Caco-2 (cell line): Measurements from ENCODE around the gene MAF. TPM values are rescaled to one million over a fixed set of nuclear protein-coding genes. Genes with fewer than 3 reads are reported as not detected.

Experiments
- BruUV-seq: library from RNA; stranded (reverse); fragments of 400-500 nt; replicated peaks from 2 replicates; lab custom pipeline; 2021; lab: Mats Ljungman, UMichigan
- CTCF ChIA-PET: fragments of 300-600 bp; sonication (Branson Sonifier 250); formaldehyde crosslinking; loops from one replicate; lab custom pipeline; 2022; ENCODE audit warnings: antibody characterized with exemption; lab: Charles Lee
- POLR2A ChIA-PET: fragments of 300-600 bp; sonication (Branson Sonifier 250); formaldehyde crosslinking; loops from one replicate; lab custom pipeline; 2022; ENCODE audit warnings: antibody characterized with exemption; lab: Charles Lee
- DNase-seq, 2 experiments: peaks; one replicate each; pipeline versions ENCODE4 v3.0.0 to v3.0.0-alpha.2; 2020 to 2022
- H3K27me3 ChIP-seq: replicated peaks from 2 replicates; pipeline ENCODE4 v1.6.0; 2011; ENCODE audit warnings: low read length; ENCODE audit not compliant: control insufficient read depth, insufficient read depth
- H3K36me3 ChIP-seq: 2 replicates; pipeline ENCODE4 v1.5.1; 2011; ENCODE audit warnings: low read length; ENCODE audit not compliant: control insufficient read depth, insufficient read depth
- H3K4me1 ChIP-seq: fragments of 250-450 bp; sonication (Bioruptor Pico); 2 replicates; pipeline ENCODE4 v1.5.1; 2020; ENCODE audit warnings: mild to moderate bottlenecking
- H3K4me3 ChIP-seq: 2 replicates; pipeline ENCODE4 v1.5.1; 2011; ENCODE audit warnings: low read depth, mild to moderate bottlenecking, control low read depth, low read length
- H3K9me3 ChIP-seq: fragments of 250-450 bp; sonication (Bioruptor Pico); 2 replicates; pipeline ENCODE4 v1.5.1; 2020; ENCODE audit warnings: mild to moderate bottlenecking, moderate library complexity
- H3K27ac Mint-ChIP-seq: one replicate; pipeline ENCODE4 v1.8.0; 2022; ENCODE audit warnings: mixed read lengths; ENCODE audit not compliant: unreplicated experiment
- H3K27me3 Mint-ChIP-seq: one replicate; pipeline ENCODE4 v1.8.0; 2022; ENCODE audit warnings: mixed read lengths; ENCODE audit not compliant: insufficient read depth, unreplicated experiment
- H3K36me3 Mint-ChIP-seq: one replicate; pipeline ENCODE4 v1.8.0; 2022; ENCODE audit warnings: mild to moderate bottlenecking, mixed read lengths; ENCODE audit not compliant: insufficient read depth, unreplicated experiment
- H3K4me1 Mint-ChIP-seq: one replicate; pipeline ENCODE4 v1.8.0; 2022; ENCODE audit warnings: low read depth, mixed read lengths; ENCODE audit not compliant: unreplicated experiment
- H3K4me3 Mint-ChIP-seq: one replicate; pipeline ENCODE4 v1.8.0; 2022; ENCODE audit warnings: mild to moderate bottlenecking, moderate library complexity, mixed read lengths; ENCODE audit not compliant: unreplicated experiment
- H3K9me3 Mint-ChIP-seq: one replicate; pipeline ENCODE4 v1.8.0; 2022; ENCODE audit warnings: mixed read lengths; ENCODE audit not compliant: unreplicated experiment
- CTCF ChIP-seq, 2 experiments: fragments of 200-600 bp in 1 of 2; IDR thresholded peaks; 1 replicate in 1 of 2; 2 replicates in 1 of 2; pipeline versions ENCODE4 v1.5.1 to v1.8.0; 2011 to 2022; ENCODE audit warnings: antibody characterized with exemption in 1 of 2, control low read depth in 1 of 2, inconsistent platforms in 1 of 2, low read depth in 1 of 2, low read length in 1 of 2, mild to moderate bottlenecking in 1 of 2, moderate library complexity in 1 of 2; ENCODE audit not compliant: insufficient read depth in 1 of 2, severe bottlenecking in 1 of 2, unreplicated experiment in 1 of 2
- intact Hi-C: fragments of 100-400 bp; cut with micrococcal nuclease; formaldehyde crosslinking; loops from one replicate; pipeline ENCODE4 v1.10.0; 2022; ENCODE audit not compliant: unreplicated experiment
- total RNA-seq: library from RNA; stranded (reverse); gene quantifications from 2 replicates; pipeline ENCODE4 v1.2.3, GENCODE V29; 2022

The MAF gene
- total RNA-seq, 1 experiment from 2014 or later: 3.6 TPM

GRCh38 chr16:79645701-79646100, 45.2 kb upstream of the MAF start:
- CTCF ChIA-PET: no interaction called here
- Histone ChIP-seq H3K27me3 (no peaks in the 10 kb centered on the region; the same call in 1 of the 2 replicates), H3K9me3 (no peaks in the 10 kb centered on the region), H3K4me1 (no peaks in the 10 kb centered on the region), H3K36me3 (no peaks in the 10 kb centered on the region), H3K4me3 (no peak overlapping the region)
- no peaks in the 10 kb centered on the region for H3K4me1 Mint-ChIP-seq
- intact Hi-C loops: no loop called here
- H3K27ac Mint-ChIP-seq: no peak overlapping the region
- H3K4me3 Mint-ChIP-seq: no peak overlapping the region
- no peaks in the 10 kb centered on the region for H3K9me3 Mint-ChIP-seq
- no peaks in the 10 kb centered on the region for H3K36me3 Mint-ChIP-seq
- no peaks in the 10 kb centered on the region for H3K27me3 Mint-ChIP-seq
- TF ChIP-seq CTCF (IDR thresholded peaks at IDR 0.05; ENCODE audit: insufficient read depth in 1 of 2, low read depth in 1 of 2, low read length in 1 of 2, severe bottlenecking in 1 of 2, unreplicated experiment in 1 of 2): no peak
- no peak for DNase-seq
- POLR2A ChIA-PET: no interaction called here
- BruUV-seq: no TSS peak

DNA sequence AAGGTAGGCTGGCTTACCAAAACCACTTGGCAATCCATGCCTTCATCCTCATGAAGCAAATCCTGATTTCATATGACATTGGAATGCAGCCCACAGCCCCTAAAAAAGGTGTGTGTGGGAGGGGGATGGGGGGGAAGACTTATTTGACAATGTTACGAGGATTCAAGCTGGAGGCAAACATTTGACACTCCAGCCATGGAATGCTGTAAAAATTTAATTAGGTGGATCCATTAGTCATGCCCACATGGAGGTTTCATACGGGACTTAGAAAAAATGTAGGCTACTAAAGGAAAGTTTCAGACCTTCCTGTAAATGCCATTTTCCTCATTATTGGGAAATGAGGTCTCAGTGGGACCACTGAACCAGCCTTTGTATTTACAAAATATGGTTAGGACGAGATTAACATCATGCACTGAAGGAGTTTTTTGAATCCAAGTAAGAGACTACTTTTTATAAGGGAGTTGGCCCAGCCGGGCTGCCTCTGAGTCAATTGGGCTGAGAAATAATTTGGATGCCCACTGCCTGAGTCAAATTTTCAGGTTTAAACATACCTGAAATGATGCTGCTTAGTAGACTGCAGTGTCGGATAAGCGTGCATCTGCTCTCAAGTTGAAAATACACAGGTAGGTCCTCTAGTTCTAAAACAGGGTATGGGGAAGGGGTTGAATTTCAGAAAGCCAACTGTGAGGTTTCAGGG, 44.6 kb upstream of the MAF start:
- Mint-ChIP-seq H3K36me3 (no peaks in the 10 kb centered on the region), H3K4me1 (no peaks in the 10 kb centered on the region), H3K27ac (no peak overlapping the region), H3K4me3 (no peak overlapping the region), H3K27me3 (no peaks in the 10 kb centered on the region), H3K9me3 (no peaks in the 10 kb centered on the region)
- peaks cover under 1% of the 10 kb centered on the region; the same call in 1 of the 2 replicates for H3K4me1 ChIP-seq
- BruUV-seq: no TSS peak
- POLR2A ChIA-PET: no interaction called here
- no peaks in the 10 kb centered on the region for H3K9me3 ChIP-seq
- no peaks in the 10 kb centered on the region for H3K36me3 ChIP-seq
- no peak for TF ChIP-seq CTCF (IDR thresholded peaks at IDR 0.05; ENCODE audit: insufficient read depth in 1 of 2, low read depth in 1 of 2, low read length in 1 of 2, severe bottlenecking in 1 of 2, unreplicated experiment in 1 of 2)
- no peak for DNase-seq
- no peak overlapping the region for H3K4me3 ChIP-seq
- intact Hi-C loops: no loop called here
- no peaks in the 10 kb centered on the region; the same call in 1 of the 2 replicates for H3K27me3 ChIP-seq
- CTCF ChIA-PET: no interaction called here

DNA sequence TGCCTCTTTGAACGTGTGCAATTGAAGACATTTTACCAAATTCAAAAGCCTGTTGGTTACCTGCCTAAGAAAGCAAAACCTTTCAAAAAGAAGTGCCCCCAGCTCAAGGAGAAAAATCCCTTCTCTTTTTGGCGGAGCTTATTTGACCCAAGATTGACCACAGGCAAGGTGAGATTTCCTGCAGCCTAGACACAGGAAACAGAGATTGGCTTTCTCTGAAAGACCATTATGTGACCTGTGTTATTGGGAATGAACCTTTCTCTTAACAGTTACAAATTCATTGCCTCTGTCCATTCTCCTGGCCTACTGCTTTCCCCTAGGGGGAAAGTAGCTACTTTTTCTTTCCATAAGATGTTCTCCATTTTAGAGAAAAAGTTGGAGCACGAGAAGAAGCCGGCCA, 42.1 kb upstream of the MAF start:
- H3K4me3 Mint-ChIP-seq: no peak overlapping the region
- DNase-seq: no peak
- Histone ChIP-seq H3K27me3 (no peaks in the 10 kb centered on the region; the same call in 1 of the 2 replicates), H3K36me3 (no peaks in the 10 kb centered on the region), H3K4me3 (no peak overlapping the region), H3K9me3 (no peaks in the 10 kb centered on the region), H3K4me1 (peaks cover 6% of the 10 kb centered on the region; the same call in 1 of the 2 replicates)
- ChIA-PET POLR2A (no interaction called here), CTCF (no interaction called here)
- no peaks in the 10 kb centered on the region for H3K9me3 Mint-ChIP-seq
- H3K27me3 Mint-ChIP-seq: no peaks in the 10 kb centered on the region
- no peak for TF ChIP-seq CTCF (IDR thresholded peaks at IDR 0.05; ENCODE audit: insufficient read depth in 1 of 2, low read depth in 1 of 2, low read length in 1 of 2, severe bottlenecking in 1 of 2, unreplicated experiment in 1 of 2)
- H3K36me3 Mint-ChIP-seq: no peaks in the 10 kb centered on the region
- H3K4me1 Mint-ChIP-seq: no peaks in the 10 kb centered on the region
- intact Hi-C loops: no loop called here
- no peak overlapping the region for H3K27ac Mint-ChIP-seq
- no TSS peak for BruUV-seq
